NK-92 treated with Interleukin-12 subunit alpha and Interleukin-12 subunit beta, amount 100 ng/mL, for 24 hours (cell line): ENCODE results near the gene NFE2L2.
"Not testable (repeated sequence)": the region's sequence is repeated elsewhere in the genome, so short reads cannot be mapped to it uniquely, and the experiment has no call there.

Experiments used
- DNase-seq: peaks from one replicate; lab custom pipeline; 2025; lab: John Stamatoyannopoulos, UW

The NFE2L2 gene

GRCh38 chr2:177256026-177256425, 8.5 kb downstream of the NFE2L2 start:
- no peak for DNase-seq

- no peak for DNase-seq
Measured at GRCh38 chr2:177255227-177255601, 9.3 kb downstream of the NFE2L2 start.

- DNase-seq, result no peak
Measured at GRCh38 chr2:177254433-177255226, 9.9 kb downstream of the NFE2L2 start.

- DNase-seq, result no peak
Measured at GRCh38 chr2:177253704-177254103, 10.8 kb downstream of the NFE2L2 start.

GRCh38 chr2:177252808-177253531, 11.6 kb downstream of the NFE2L2 start:
- no peak for DNase-seq

GRCh38 chr2:177251165-177251542, 13.4 kb downstream of the NFE2L2 start:
- no peak for DNase-seq

- DNase-seq, result no peak
Measured at GRCh38 chr2:177250461-177250860, 14.1 kb downstream of the NFE2L2 start.

- DNase-seq, result no peak
Measured at GRCh38 chr2:177249038-177249437, 15.5 kb downstream of the NFE2L2 start.

- DNase-seq, result no peak
Measured at GRCh38 chr2:177247693-177248262, 16.7 kb downstream of the NFE2L2 start.

- not testable (repeated sequence) for DNase-seq
Measured at GRCh38 chr2:177246523-177247030, 17.9 kb downstream of the NFE2L2 start.

GRCh38 chr2:177246000-177246399, 18.5 kb downstream of the NFE2L2 start:
- no peak for DNase-seq

- DNase-seq, result no peak
Measured at GRCh38 chr2:177245010-177245422, 19.5 kb downstream of the NFE2L2 start.

- DNase-seq, result no peak
Measured at GRCh38 chr2:177244244-177244771, 20.2 kb downstream of the NFE2L2 start.

- DNase-seq, result no peak
Measured at GRCh38 chr2:177243476-177243875, 21.1 kb downstream of the NFE2L2 start.

- no peak for DNase-seq
Measured at GRCh38 chr2:177243073-177243472, 21.5 kb downstream of the NFE2L2 start.

- no peak for DNase-seq
Measured at GRCh38 chr2:177242121-177242987, 22.2 kb downstream of the NFE2L2 start.

- no peak for DNase-seq
Measured at GRCh38 chr2:177241711-177242120, 22.8 kb downstream of the NFE2L2 start.

- DNase-seq, result no peak
Measured at GRCh38 chr2:177239932-177240630, 24.4 kb downstream of the NFE2L2 start.

GRCh38 chr2:177239053-177239452, 25.5 kb downstream of the NFE2L2 start:
- DNase-seq, result no peak

- DNase-seq, result no peak
Measured at GRCh38 chr2:177237932-177238331, 26.6 kb downstream of the NFE2L2 start.

- no peak for DNase-seq
Measured at GRCh38 chr2:177235855-177236437, 28.6 kb downstream of the NFE2L2 start.
